Measurements from ENCODE around the gene S100A11.

Gene S100A11

DNA sequence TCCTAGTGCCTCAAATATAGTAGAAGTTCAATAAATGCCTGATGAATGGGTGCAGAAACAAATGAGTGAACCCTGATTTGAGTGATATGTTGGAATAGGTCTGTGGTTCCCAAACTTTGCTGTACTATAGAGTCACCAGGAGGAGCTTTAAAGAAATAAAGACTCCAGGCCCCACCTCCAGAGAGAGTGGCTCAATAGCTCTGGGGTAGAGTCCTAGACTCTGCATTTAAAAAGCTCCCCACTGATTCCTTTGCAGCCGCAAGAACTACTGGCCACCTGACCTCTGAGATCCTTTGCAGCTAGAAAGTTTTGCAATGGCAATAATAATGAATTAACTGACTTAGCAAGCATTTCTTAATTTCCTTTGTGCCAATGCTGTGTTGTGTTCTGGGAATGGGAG is 31.1 kb upstream of the S100A11 start:
- Histone ChIP-seq H2AFZ (ENCODE audit: low read depth, low read length) (no peak overlapping the region), H3K4me3 (ENCODE audit: low read depth in 1 of 2, low read length in 2 of 2) (no peak overlapping the region), H3K27ac (ENCODE audit: low read length) (no peak overlapping the region), H4K20me1 (ENCODE audit: insufficient read depth, low read length) (peaks cover 3% of the 10 kb centered on the region; the same call in 1 of the 2 replicates), H3K27me3 (ENCODE audit: insufficient read depth, low read length, poor library complexity) (peaks cover 19% of the 10 kb centered on the region), H3K4me2 (ENCODE audit: insufficient read depth, low read length) (no peak overlapping the region), H3K36me3 (ENCODE audit: insufficient read depth, low read length) (no peaks in the 10 kb centered on the region), H3K9ac (ENCODE audit: low read depth, low read length) (no peak overlapping the region), H3K9me3 (ENCODE audit: insufficient read depth, low read length, severe bottlenecking) (no peaks in the 10 kb centered on the region), H3K79me2 (ENCODE audit: insufficient read depth, low read length) (no peaks in the 10 kb centered on the region), H3K4me1 (ENCODE audit: insufficient read depth, low read length) (no peaks in the 10 kb centered on the region)
- no peak for ATAC-seq (ENCODE audit: insufficient read depth, low read depth)
- no peak for TF ChIP-seq CTCF (IDR thresholded peaks at IDR 0.05; ENCODE audit: borderline replicate concordance, extremely low read depth, low read length, poor library complexity, severe bottlenecking)
- TF ChIP-seq EZH2 (IDR thresholded peaks at IDR 0.05; ENCODE audit: borderline replicate concordance, low read depth, low read length, severe bottlenecking) = no peak
- no peak for DNase-seq

DNA sequence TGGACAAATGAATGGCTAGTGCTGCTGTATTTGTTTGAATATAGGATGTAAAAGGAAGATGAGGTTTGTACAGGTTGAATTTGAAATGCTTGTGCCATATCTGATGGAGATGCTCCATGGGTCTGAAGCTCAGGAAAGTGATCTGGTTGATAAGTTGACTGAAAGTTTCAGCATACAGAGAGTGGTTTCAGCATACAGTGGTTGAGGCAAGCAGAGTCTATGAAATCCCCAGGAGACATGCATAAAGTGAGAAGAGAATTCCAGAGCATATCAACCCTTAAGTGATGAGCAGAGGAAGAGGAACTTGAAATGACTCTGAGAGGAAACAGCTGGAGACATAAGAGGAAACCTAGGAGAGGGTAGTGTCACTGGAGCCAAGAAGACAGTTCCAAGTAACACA is 30.3 kb upstream of the S100A11 start:
- Histone ChIP-seq H3K36me3 (ENCODE audit: insufficient read depth, low read length) (no peaks in the 10 kb centered on the region), H3K9me3 (ENCODE audit: insufficient read depth, low read length, severe bottlenecking) (no peaks in the 10 kb centered on the region), H3K79me2 (ENCODE audit: insufficient read depth, low read length) (no peaks in the 10 kb centered on the region), H4K20me1 (ENCODE audit: insufficient read depth, low read length) (peaks cover 3% of the 10 kb centered on the region; the same call in 1 of the 2 replicates), H3K4me1 (ENCODE audit: insufficient read depth, low read length) (no peaks in the 10 kb centered on the region), H3K4me2 (ENCODE audit: insufficient read depth, low read length) (no peak overlapping the region), H2AFZ (ENCODE audit: low read depth, low read length) (no peak overlapping the region), H3K27me3 (ENCODE audit: insufficient read depth, low read length, poor library complexity) (peaks cover 16% of the 10 kb centered on the region), H3K9ac (ENCODE audit: low read depth, low read length) (no peak overlapping the region), H3K4me3 (ENCODE audit: low read depth in 1 of 2, low read length in 2 of 2) (no peak overlapping the region), H3K27ac (ENCODE audit: low read length) (no peak overlapping the region)
- TF ChIP-seq EZH2 (IDR thresholded peaks at IDR 0.05; ENCODE audit: borderline replicate concordance, low read depth, low read length, severe bottlenecking) (no peak), CTCF (IDR thresholded peaks at IDR 0.05; ENCODE audit: borderline replicate concordance, extremely low read depth, low read length, poor library complexity, severe bottlenecking) (no peak)
- DNase-seq = no peak
- ATAC-seq (ENCODE audit: insufficient read depth, low read depth) = no peak

DNA sequence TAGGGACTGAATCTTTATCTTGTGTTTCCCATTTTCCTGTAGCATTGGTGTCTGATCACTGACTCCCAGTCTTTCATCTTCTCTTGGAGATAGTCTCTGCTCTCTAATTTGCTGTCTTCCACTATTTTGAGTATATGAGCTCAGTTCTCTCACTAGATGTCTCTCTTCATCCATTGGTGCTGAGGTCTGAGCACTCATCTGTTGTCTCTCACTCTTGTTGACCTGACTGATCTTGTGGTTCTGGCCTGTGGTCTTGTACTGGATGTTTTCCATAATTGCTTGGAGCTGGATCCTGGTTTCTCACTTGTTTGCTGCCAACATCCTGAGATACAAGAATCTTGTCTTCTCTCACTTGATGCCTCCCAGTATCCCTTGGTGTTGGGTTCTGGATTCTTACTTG is 25.1 kb upstream of the S100A11 start:
- H3K4me1 ChIP-seq (ENCODE audit: insufficient read depth, low read length) = no peaks in the 10 kb centered on the region
- no peak for DNase-seq
- H3K4me3 ChIP-seq (ENCODE audit: low read depth in 1 of 2, low read length in 2 of 2) = no peak overlapping the region
- ATAC-seq (ENCODE audit: insufficient read depth, low read depth) = no peak
- peaks cover 12% of the 10 kb centered on the region for H3K27me3 ChIP-seq (ENCODE audit: insufficient read depth, low read length, poor library complexity)
- no peak overlapping the region for H3K27ac ChIP-seq (ENCODE audit: low read length)
- no peak for TF ChIP-seq EZH2 (IDR thresholded peaks at IDR 0.05; ENCODE audit: borderline replicate concordance, low read depth, low read length, severe bottlenecking)
- TF ChIP-seq CTCF (IDR thresholded peaks at IDR 0.05; ENCODE audit: borderline replicate concordance, extremely low read depth, low read length, poor library complexity, severe bottlenecking) = no peak
- H3K79me2 ChIP-seq (ENCODE audit: insufficient read depth, low read length) = no peaks in the 10 kb centered on the region
- H2AFZ ChIP-seq (ENCODE audit: low read depth, low read length) = no peak overlapping the region
- no peaks in the 10 kb centered on the region for H3K9me3 ChIP-seq (ENCODE audit: insufficient read depth, low read length, severe bottlenecking)
- no peak overlapping the region for H3K9ac ChIP-seq (ENCODE audit: low read depth, low read length)
- H3K36me3 ChIP-seq (ENCODE audit: insufficient read depth, low read length) = no peaks in the 10 kb centered on the region
- no peaks in the 10 kb centered on the region for H4K20me1 ChIP-seq (ENCODE audit: insufficient read depth, low read length)
- H3K4me2 ChIP-seq (ENCODE audit: insufficient read depth, low read length) = no peak overlapping the region

GRCh38 chr1:152053375-152053774 is 16.6 kb upstream of the S100A11 start:
- Histone ChIP-seq H3K36me3 (ENCODE audit: insufficient read depth, low read length) (no peaks in the 10 kb centered on the region), H3K27me3 (ENCODE audit: insufficient read depth, low read length, poor library complexity) (peaks cover 34% of the 10 kb centered on the region), H3K79me2 (ENCODE audit: insufficient read depth, low read length) (no peaks in the 10 kb centered on the region), H2AFZ (ENCODE audit: low read depth, low read length) (no peak overlapping the region), H4K20me1 (ENCODE audit: insufficient read depth, low read length) (no peaks in the 10 kb centered on the region), H3K4me3 (ENCODE audit: low read depth in 1 of 2, low read length in 2 of 2) (no peak overlapping the region), H3K9me3 (ENCODE audit: insufficient read depth, low read length, severe bottlenecking) (no peaks in the 10 kb centered on the region), H3K4me1 (ENCODE audit: insufficient read depth, low read length) (peaks cover 9% of the 10 kb centered on the region), H3K27ac (ENCODE audit: low read length) (no peak overlapping the region), H3K9ac (ENCODE audit: low read depth, low read length) (no peak overlapping the region), H3K4me2 (ENCODE audit: insufficient read depth, low read length) (no peak overlapping the region)
- TF ChIP-seq CTCF (IDR thresholded peaks at IDR 0.05; ENCODE audit: borderline replicate concordance, extremely low read depth, low read length, poor library complexity, severe bottlenecking) = no peak
- no peak for TF ChIP-seq EZH2 (IDR thresholded peaks at IDR 0.05; ENCODE audit: borderline replicate concordance, low read depth, low read length, severe bottlenecking)
- no peak for DNase-seq
- no peak for ATAC-seq (ENCODE audit: insufficient read depth, low read depth)
